ENCODE measurements around the gene SLC25A53.

The SLC25A53 gene

DNA sequence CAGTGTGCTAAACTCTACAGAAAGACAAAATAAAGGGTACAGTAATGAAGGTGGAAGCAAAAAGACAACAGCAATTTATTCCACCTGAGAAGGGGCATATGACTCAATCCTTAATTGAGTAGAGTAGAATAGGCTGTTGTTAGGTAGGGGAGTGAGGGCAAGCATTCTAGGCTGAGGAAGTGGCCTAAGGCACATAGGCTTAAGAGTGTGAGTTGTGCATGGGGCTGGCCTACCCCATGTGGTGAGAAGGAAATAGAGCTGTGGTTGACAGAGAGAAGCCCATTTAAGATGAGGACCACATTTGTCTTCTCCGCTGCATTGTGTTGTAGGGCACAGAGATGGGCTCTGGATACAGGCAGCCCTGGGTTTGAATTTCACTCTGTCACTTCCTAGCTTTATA lies 47.9 kb downstream of the SLC25A53 start:
- no peak for TF ChIP-seq FOXP2 (optimal IDR thresholded peaks at IDR 0.05; ENCODE audit: borderline replicate concordance, extremely low read depth, extremely low read length, insufficient read depth)
- TF ChIP-seq POLR2AphosphoS5 (IDR thresholded peaks at IDR 0.05; ENCODE audit: low read depth, low read length) = no peak
- no peak for TF ChIP-seq SIN3A (IDR thresholded peaks at IDR 0.05; ENCODE audit: borderline replicate concordance, insufficient read depth, low read length)

- no peak for TF ChIP-seq POLR2AphosphoS5 (IDR thresholded peaks at IDR 0.05; ENCODE audit: low read depth, low read length)
- TF ChIP-seq, protein P1, sequence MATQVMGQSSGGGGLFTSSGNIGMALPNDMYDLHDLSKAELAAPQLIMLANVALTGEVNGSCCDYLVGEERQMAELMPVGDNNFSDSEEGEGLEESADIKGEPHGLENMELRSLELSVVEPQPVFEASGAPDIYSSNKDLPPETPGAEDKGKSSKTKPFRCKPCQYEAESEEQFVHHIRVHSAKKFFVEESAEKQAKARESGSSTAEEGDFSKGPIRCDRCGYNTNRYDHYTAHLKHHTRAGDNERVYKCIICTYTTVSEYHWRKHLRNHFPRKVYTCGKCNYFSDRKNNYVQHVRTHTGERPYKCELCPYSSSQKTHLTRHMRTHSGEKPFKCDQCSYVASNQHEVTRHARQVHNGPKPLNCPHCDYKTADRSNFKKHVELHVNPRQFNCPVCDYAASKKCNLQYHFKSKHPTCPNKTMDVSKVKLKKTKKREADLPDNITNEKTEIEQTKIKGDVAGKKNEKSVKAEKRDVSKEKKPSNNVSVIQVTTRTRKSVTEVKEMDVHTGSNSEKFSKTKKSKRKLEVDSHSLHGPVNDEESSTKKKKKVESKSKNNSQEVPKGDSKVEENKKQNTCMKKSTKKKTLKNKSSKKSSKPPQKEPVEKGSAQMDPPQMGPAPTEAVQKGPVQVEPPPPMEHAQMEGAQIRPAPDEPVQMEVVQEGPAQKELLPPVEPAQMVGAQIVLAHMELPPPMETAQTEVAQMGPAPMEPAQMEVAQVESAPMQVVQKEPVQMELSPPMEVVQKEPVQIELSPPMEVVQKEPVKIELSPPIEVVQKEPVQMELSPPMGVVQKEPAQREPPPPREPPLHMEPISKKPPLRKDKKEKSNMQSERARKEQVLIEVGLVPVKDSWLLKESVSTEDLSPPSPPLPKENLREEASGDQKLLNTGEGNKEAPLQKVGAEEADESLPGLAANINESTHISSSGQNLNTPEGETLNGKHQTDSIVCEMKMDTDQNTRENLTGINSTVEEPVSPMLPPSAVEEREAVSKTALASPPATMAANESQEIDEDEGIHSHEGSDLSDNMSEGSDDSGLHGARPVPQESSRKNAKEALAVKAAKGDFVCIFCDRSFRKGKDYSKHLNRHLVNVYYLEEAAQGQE (IDR thresholded peaks at IDR 0.05; ENCODE audit: insufficient read depth in 1 of 2, low read depth in 2 of 2, low read length in 2 of 2) = no peak
- TF ChIP-seq SIN3A (IDR thresholded peaks at IDR 0.05; ENCODE audit: borderline replicate concordance, insufficient read depth, low read length) = no peak
- TF ChIP-seq FOXP2 (optimal IDR thresholded peaks at IDR 0.05; ENCODE audit: borderline replicate concordance, extremely low read depth, extremely low read length, insufficient read depth) = no peak
- no peak for TF ChIP-seq TAF1 (IDR thresholded peaks at IDR 0.05; ENCODE audit: borderline replicate concordance, insufficient read depth, low read length)
Observed at GRCh38 chrX:104105330-104106262, 51.2 kb downstream of the SLC25A53 start.

- TF ChIP-seq POLR2AphosphoS5 (IDR thresholded peaks at IDR 0.05; ENCODE audit: low read depth, low read length) = no peak
- no peak for TF ChIP-seq FOXP2 (optimal IDR thresholded peaks at IDR 0.05; ENCODE audit: borderline replicate concordance, extremely low read depth, extremely low read length, insufficient read depth)
- TF ChIP-seq, protein P1 (IDR thresholded peaks at IDR 0.05; ENCODE audit: insufficient read depth in 1 of 2, low read depth in 2 of 2, low read length in 2 of 2) = no peak
- no peak for TF ChIP-seq TAF1 (IDR thresholded peaks at IDR 0.05; ENCODE audit: borderline replicate concordance, insufficient read depth, low read length)
- no peak for TF ChIP-seq SIN3A (IDR thresholded peaks at IDR 0.05; ENCODE audit: borderline replicate concordance, insufficient read depth, low read length)
Observed at GRCh38 chrX:104104676-104105075, 52.1 kb downstream of the SLC25A53 start.

- TF ChIP-seq SIN3A (IDR thresholded peaks at IDR 0.05; ENCODE audit: borderline replicate concordance, insufficient read depth, low read length) = no peak
- no peak for TF ChIP-seq FOXP2 (optimal IDR thresholded peaks at IDR 0.05; ENCODE audit: borderline replicate concordance, extremely low read depth, extremely low read length, insufficient read depth)
- no peak for TF ChIP-seq TAF1 (IDR thresholded peaks at IDR 0.05; ENCODE audit: borderline replicate concordance, insufficient read depth, low read length)
- TF ChIP-seq, protein P1 (IDR thresholded peaks at IDR 0.05; ENCODE audit: insufficient read depth in 1 of 2, low read depth in 2 of 2, low read length in 2 of 2) = no peak
- no peak for TF ChIP-seq POLR2AphosphoS5 (IDR thresholded peaks at IDR 0.05; ENCODE audit: low read depth, low read length)
Observed at GRCh38 chrX:104098919-104099318, 57.9 kb downstream of the SLC25A53 start.

DNA sequence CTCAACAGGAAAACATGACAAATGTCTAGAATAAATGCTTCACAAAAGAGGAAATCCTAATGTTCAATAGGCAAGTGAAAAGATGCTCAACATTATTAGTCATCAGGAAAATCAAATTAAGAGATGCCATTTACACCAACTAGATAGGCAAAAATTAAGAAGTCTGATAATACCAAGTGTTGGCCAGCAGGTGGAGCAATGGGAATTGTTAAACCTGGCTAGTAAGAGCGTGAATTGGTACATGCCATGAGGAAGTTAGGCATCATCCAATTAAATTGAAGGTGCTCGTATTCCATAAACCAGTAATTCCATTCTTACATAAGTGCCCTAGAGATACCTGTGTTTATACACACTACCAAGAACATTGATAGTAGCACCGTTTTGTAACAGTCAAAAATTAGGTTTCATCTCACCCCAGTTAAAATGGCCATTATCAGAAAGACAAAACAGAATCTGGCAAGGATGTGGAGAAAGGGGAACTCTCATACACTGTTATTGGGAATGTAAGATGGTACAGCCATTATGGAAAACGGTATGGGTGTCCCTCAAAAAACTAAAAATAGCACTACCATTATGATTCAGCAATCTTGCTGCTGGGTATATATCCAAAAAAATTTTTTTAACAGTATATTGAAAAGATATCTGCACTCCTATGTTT lies 58.5 kb downstream of the SLC25A53 start:
- no peak for TF ChIP-seq SIN3A (IDR thresholded peaks at IDR 0.05; ENCODE audit: borderline replicate concordance, insufficient read depth, low read length)
- TF ChIP-seq FOXP2 (optimal IDR thresholded peaks at IDR 0.05; ENCODE audit: borderline replicate concordance, extremely low read depth, extremely low read length, insufficient read depth) = no peak
- no peak for TF ChIP-seq POLR2AphosphoS5 (IDR thresholded peaks at IDR 0.05; ENCODE audit: low read depth, low read length)
- TF ChIP-seq, protein P1 (IDR thresholded peaks at IDR 0.05; ENCODE audit: insufficient read depth in 1 of 2, low read depth in 2 of 2, low read length in 2 of 2) = no peak
- TF ChIP-seq TAF1 (IDR thresholded peaks at IDR 0.05; ENCODE audit: borderline replicate concordance, insufficient read depth, low read length) = no peak

Measured in PFSK-1 (cell line).